Peyer's patch (tissue), 4 donors: ENCODE measurements around the gene SSR4.

ENCODE experiments used
- CTCF ChIP-seq, 6 experiments: fragments of 450-650 bp in 4 of 6; fragments of 200-600 bp in 2 of 6; sonication (generic) in 1 of 6; IDR thresholded peaks; one replicate each; pipeline ENCODE4 v1.5.1; 2017 to 2019; ENCODE audit warnings: antibody characterized with exemption in 6 of 6, mild to moderate bottlenecking in 3 of 6, moderate library complexity in 1 of 6
- POLR2A ChIP-seq, 2 donors: fragments of 450-650 bp; IDR thresholded peaks; one replicate each; pipeline ENCODE4 v1.5.1; 2017; ENCODE audit warnings: antibody characterized with exemption in 2 of 2, mild to moderate bottlenecking in 2 of 2, moderate library complexity in 2 of 2

GRCh38 chrX:153782871-153783270, 11.6 kb upstream of the SSR4 start:
- TF ChIP-seq POLR2A (IDR thresholded peaks at IDR 0.05) (no peak), CTCF (IDR thresholded peaks at IDR 0.05) (no peak)
